ENCODE data around the gene RAD1.
"Not testable (repeated sequence)": the region's sequence is repeated elsewhere in the genome, so short reads cannot be mapped to it uniquely, and the experiment has no call there.

Gene RAD1, protein sequence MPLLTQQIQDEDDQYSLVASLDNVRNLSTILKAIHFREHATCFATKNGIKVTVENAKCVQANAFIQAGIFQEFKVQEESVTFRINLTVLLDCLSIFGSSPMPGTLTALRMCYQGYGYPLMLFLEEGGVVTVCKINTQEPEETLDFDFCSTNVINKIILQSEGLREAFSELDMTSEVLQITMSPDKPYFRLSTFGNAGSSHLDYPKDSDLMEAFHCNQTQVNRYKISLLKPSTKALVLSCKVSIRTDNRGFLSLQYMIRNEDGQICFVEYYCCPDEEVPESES

DNA sequence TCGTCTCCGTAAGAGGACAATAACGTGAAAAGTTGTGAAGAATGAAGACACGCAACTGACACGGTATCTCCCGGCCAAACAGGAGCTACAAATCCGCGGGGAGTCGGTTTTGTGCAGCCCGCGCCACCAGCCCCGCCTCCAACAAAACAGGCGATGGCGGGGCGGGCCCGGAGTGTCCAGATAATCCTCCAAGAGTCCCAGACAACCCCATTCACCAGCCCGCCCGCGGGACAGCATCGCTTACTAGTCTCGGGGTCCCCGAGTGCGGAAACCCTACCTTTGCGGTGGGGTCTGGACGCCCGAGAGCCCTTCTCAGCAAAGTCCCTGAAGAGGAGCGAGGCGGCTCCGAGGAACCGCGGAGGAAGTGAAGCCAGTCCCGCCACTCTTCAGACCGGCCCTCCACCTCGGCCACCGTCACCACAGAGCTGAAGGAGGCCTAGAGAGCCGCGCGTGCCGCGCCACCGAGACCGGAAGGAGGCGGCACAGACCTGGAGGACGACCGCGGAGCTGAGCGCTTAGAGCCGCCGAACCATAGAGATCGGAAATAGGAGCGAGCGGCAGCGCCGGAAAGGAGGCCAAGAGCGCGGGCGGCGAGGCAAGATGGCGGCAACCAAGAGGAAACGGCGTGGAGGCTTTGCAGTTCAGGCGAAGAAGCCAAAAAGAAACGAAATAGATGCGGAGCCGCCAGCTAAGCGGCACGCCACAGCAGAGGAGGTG lies at the start of gene RAD1, which contains the start of gene BRIX1:
RAD1 (minus strand) TSS at position 366 of the 717 bp plus-strand sequence. CDS start 612 bp downstream, outside the sequence.
BRIX1 (plus strand) TSS at position 573 of the 717 bp plus-strand sequence; CDS start at position 601, 28 bp downstream.
- DNase-seq (ENCODE audit: low read depth in 2 of 2), result peak; percentile 83 to 85

DNA sequence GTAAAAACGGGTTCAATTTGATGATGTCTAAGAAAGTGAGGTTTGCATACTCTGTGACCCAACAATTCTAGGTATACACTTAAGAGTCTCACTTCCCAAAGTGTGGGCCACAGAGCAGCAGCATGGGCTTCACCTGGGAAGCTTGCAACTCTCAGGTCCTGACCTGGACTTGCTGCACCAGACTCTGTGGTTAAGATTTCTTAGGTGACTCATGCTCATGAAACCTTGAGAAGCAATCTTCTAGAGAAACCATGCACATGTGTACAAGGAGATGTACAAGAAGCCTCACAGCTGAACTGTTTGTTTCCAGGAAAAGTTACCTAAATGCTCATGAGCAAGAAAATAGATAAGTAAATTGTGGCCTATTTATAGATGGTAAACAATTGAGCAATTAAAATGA lies 44.0 kb upstream of the RAD1 start:
- DNase-seq (ENCODE audit: low read depth in 2 of 2), result no peak

DNA sequence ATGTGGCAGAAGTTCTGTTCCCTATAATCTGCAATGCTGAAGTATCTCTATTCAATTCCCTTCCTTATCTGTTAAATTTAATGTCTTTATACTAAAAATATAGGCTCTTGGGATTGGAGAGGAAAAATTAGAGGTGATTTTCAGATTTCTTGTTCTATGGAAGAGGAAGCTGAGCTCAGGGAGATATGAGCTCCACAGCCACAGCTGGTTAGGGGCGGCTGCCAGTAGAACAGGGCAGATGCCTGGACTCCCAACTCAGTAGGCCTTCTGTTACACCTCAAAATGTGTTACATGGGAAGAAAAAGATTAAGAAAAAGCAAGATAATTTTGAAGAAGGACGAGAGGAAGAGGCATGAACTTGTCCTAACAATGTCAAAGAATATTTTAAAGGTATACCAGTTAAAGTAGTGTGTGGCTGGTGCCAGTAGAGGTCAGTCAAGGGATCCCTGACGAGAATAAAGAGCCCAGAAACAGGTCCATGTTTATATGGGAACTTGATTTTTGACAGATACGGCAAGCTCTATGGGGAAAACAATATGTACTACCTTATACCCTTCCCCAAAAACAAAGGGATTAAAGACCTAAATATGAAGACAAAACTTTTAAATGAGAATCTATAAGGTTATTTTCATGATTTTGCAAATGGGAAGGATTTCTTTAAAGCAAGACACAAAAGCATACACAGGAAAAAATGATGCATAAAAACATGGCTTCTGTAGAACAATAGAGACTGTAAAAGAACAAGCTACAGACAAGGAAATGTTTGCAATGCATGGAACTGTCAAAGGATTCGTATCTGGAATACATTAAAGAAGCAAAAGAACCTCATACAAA lies 42.8 kb upstream of the RAD1 start:
- DNase-seq (ENCODE audit: low read depth in 2 of 2), result no peak

DNA sequence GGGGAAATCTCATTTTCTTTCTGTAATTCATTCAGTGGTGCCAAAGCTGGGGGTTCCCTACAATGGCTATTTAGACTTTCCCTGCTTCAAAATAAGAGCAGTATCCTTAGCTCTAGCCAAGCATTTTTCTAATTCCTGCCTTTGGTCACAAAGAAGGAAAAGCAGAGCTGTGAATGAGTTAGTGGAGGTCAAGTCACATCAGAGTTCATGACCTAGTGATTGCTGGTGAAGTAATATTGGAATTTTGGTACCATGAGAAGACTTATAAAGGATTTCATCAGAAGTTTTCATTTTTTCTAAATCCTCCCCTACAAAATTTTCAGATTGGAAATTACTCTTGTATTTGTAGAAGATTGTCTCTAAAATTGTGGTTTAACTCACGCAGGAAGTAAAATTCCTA lies 42.0 kb upstream of the RAD1 start:
- DNase-seq (ENCODE audit: low read depth in 2 of 2), result no peak

DNA sequence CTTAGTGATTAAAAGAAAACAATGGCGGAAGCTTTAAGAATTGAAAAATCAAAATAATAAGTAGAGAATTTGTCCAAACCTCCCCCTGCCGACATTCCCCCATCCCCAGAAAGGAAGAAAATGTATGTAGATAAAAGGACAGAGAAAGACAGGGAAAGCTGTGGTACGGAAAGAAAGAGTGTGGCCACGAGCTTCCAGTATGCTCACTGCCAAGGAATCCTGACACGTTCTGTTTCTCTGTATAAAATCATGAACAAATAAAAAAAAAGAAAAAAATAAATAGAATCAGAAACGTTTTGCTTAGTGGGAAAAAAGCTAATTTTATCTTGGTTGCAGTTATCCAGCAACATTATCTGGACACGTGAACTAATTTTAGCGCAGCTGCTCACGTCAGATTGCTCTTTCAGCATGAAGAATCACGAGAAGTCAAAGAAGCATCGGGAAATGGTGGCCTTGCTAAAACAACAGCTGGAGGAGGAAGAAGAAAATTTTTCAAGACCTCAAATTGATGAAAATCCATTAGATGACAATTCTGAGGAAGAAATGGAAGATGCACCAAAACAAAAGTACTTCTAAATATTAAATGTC lies 29.2 kb upstream of the RAD1 start:
- no peak for DNase-seq (ENCODE audit: low read depth in 2 of 2)

DNA sequence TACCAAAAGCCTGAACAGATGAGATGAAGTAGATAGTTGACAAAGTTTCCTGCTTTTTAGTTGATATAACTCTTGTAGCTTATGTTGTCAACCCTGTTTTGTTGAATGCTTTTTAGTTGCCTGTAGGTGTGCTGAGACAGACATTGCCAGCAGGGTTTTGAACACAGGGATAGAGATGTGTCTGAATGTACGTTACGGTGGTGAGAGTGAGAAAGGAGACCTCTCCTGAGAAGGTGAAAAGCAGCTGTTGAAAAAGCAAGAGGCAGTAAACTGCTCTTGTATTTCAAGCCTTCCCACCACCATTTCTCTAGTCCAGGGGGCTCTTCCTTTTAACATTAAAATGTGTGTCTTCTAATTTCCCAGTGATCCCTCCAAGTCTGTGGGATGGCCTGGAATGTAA lies 28.7 kb upstream of the RAD1 start:
- DNase-seq (ENCODE audit: low read depth in 2 of 2), result no peak

DNA sequence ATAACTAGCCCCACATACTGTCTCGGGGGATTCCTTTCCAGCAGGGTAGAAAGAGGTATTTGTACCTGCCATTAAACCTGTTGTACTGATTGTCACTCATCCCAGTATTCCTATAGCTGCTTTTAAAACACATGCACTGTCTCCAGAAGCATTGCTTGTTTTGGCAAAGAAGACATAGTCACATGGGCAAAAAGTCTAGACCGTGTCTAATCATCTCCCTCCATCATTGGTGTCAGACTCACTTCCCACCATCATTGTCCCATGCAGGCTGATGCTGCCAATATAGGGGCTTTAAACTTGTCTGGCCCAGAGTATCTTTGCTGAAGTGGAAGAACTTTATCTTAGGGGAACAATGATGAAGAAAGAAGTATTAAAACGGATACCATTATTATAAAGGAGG lies 26.6 kb upstream of the RAD1 start:
- DNase-seq (ENCODE audit: low read depth in 2 of 2), result no peak

DNA sequence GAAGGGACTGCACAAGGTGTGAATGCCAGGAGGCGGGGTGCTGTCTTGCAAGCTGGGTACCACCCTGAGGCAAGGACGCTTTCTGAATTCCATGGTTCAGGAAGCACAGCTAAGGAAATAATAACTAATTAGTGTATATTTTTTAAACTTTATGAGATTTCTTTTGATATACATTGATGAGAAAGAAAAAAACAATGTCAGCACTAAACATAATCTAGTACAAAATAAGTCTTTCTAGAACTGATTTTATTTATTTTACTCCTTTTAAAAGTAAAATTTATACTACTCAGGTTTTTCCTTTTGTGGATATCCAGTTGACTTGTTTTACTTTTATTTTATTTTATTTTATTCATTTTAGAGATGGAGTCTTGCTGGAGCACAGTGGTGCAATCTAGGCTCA lies 17.6 kb upstream of the RAD1 start:
- DNase-seq (ENCODE audit: low read depth in 2 of 2), result no peak

DNA sequence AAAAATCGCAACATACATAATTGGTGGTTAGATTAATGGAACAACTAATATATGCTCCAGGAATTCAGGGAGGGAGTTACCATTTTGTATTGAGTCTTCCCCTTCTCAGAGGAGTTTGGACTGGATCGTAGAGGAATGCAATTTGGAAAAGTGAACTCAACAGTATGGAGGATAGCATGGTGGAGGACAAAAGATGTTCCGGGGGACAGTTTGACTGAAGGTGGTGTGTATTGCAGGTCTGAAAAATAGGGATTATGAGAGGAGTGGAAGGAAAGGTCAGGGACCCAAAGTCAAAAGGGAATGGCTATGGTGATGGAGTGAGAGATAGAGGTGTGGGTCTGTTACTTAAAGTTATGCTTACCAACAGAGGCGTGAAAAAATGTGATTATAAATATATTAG lies 15.6 kb upstream of the RAD1 start:
- DNase-seq (ENCODE audit: low read depth in 2 of 2), result no peak

DNA sequence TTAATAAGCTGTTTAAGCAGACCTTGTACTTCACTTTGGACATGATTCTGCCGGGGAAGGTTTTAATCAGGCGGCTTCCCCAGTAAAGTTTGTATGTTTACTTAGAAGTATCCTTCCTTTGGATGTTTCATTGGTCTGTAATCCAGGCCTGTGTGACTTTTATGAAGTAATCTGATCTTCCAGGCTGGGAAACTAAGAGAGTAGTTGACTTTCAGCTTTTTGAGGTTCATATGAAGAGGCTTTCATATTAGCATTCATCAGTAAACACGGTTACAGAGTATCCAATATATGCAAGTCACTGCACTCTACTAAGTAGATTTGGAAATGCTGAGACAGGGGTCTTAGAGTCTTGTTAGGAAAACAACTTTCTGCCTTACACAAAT lies 15.1 kb upstream of the RAD1 start:
- DNase-seq (ENCODE audit: low read depth in 2 of 2), result no peak

DNA sequence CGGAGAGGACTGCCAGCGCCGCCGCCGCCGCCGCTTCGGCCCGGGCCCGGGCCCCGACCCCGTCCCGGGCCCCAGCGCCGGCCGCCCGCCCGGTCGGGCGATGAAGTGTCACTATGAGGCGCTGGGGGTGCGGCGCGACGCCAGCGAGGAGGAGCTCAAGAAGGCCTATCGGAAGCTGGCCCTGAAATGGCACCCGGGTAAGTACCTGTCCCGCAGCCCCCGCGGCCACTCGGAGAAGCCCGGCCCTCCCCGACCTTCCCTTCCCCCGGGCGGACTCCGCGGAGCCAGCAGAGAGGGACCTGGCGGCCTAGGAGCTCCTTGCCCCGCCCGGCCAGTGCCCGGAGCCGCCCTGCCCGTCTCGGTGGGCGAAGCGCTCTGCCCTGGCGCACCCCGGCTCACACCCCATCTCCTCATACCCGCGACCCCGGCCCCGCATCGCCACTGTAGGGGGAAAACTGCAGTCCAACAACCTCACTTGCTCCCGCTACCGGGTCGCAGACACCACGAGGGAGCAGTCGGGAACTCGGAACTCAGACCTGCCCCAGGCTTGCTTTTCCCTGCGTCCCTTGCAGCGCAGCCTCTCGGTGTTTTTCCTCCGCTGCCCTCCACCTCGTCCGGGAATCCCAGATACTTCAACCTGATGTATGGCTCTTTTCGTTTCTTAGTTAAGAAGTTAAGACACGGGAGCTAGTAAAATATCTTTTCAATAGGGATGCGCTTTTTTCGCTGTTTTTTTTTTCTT lies 14.6 kb upstream of the RAD1 start:
- DNase-seq (ENCODE audit: low read depth in 2 of 2), result peak; percentile 52 to 55

DNA sequence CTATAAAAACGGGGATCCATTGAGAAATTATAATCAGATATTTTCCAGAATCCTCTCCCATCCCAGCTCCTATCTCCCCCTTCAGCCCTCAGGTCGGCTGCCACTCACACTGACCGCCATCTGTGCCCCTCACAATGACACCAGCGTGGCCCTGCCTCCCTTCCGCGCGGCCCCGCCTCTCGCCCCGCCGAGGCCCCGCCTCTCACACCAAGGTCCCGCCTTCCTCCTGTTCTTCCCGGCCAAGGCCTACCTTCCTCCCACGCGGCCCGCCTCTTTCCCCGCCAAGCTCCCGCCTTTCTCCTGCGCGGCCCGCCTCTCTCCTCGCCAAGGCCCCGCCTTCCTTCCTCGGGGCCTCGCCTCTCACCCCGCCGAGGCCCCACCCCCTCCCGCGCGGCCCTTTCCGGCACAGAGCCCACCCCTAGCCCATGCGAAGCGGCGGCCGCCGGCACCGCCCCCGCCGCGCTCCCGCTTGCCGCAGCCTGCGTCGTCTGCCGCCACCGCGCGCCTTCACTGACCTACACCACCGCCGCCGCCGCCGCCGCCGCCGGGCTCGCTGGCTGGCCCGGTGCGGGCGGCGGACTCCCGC lies 13.9 kb upstream of the RAD1 start, which contains the start of gene DNAJC21:
DNAJC21 (plus strand) TSS at position 426 of the 586 bp plus-strand sequence. CDS start 261 bp downstream, outside the sequence.
- DNase-seq (ENCODE audit: low read depth in 2 of 2), result peak; percentile 92 to 96

DNA sequence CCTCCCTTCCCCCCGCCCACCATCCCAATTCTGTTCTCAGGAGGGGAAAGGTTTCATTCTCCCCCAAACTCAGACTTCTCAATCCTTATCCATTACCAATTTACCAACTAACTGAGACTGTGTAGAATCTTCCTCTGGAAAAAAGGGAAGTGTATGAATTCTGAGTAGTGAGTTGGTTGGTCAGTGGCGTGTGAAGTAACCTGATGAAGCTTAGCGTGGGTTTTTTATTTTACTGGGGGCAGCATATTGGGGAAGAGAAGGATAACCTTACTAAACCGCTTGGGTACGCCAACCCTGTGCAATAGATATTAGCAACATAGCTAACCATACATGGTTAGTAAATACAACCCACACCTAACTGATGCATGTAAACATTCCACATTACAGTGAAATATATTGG lies 13.0 kb upstream of the RAD1 start:
- DNase-seq (ENCODE audit: low read depth in 2 of 2), result no peak

DNA sequence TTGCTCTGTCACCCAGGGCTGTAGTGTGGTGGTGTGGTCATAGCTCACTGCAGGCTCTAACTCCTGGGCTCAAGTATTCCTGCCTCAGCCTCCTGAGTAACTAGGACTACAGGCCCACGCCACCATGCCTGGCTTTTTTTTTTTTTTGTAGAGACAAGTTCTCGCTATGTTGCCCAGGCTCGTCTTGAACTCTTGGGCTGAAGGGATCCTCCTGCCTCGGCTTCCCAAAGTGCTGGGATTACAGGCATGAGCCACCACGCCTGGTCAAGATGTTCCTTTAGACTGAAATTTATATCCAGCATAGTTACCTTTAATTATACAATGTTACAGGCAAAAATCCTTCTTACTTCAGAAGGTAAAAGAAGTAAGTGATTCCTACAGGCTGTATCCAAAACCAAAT lies 12.5 kb upstream of the RAD1 start:
- DNase-seq (ENCODE audit: low read depth in 2 of 2), result no peak

DNA sequence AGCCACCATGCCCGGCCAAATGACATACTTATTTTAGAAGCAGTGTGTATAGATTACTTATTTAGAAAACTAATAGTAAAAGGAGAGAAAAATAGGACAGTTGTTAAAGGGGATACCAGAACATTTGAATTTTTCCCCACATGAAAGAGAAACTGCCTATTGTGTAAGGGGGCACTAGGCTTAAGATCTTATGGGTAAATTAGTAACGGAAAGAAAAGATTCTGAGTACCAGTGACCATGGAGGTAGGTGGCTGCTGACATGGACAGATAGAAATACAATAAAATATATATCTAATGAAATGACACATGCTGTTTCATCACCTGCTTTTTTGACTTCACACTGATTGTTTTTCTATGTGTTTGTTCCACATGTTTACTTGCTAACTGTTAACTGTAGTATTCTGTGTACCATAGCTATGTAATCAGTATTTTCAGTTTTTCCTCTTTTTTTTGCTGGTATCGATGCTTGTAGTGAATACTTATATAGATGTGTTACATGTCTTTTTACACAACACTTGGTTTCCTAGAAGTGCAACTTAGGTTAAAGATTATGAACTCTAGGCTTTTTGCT lies 11.1 kb upstream of the RAD1 start:
- DNase-seq (ENCODE audit: low read depth in 2 of 2), result no peak

DNA sequence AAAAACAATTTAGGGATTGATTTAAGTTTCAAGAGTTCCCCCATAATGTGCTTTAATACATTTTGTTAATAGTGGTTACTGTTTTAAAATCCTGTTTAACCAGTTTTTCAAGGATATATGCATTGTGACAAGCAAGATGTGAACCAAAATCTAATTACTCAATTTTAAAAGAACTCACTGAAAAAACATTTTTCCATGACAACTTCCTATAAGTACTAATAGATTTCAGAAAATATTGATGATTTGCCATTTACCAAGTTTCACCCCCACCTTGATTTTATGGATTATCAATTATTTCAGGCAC lies 9.1 kb upstream of the RAD1 start:
- no peak for DNase-seq (ENCODE audit: low read depth in 2 of 2)

DNA sequence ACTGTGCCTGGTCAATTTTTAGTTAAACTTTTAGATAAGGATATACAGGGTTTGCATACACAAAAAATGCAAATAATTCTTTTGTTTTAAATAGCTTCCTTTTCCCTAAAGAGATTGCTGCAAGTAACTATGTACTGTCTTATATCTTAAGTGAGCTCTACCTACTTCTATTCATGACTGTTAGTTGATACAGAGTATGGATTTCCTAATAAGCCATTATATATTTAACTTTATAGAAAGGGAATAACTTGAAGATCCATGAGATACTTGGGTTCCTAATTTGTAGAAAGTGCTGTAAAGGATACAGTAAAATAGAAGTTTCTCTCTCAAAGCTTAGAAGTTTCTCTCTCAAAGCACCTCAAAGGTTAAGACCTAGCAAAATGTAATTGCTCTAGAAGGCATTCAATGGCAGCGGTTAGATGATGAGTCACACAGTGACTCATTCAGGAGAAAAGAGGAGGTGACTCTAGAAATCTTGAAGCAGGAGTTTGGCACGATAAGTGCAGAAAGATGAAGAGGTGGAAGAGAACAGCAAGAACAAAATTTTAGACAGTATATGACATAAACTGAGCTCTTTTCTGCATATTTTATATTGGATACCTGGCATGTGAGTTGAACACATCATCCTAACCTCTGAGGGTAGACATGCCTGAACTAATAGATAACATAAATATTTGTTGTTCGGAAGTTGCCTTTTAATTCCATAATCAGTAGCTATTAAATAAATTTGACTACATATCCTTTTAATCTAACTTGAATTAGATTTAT lies 8.6 kb upstream of the RAD1 start:
- no peak for DNase-seq (ENCODE audit: low read depth in 2 of 2)

DNA sequence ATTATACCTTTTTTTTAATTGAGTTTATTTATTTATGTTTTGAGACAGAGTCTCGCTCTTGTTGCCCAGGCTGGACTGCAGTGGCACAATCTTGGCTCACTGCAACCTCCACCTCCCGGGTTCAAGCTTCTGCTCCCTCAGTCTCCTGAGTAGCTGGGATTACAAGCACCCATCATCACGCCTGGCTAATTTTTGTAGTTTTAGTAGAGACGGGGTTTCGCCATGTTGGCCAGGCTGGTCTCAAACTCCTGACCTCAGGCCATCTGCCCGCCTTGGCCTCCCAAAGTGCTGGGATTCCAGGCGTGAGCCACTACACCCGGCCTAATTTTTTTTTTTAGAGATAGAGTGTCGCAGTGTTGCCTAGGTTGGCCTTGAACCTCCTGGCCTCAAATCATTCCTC lies 8.0 kb upstream of the RAD1 start:
- not testable (repeated sequence) for DNase-seq (ENCODE audit: low read depth in 2 of 2)

DNA sequence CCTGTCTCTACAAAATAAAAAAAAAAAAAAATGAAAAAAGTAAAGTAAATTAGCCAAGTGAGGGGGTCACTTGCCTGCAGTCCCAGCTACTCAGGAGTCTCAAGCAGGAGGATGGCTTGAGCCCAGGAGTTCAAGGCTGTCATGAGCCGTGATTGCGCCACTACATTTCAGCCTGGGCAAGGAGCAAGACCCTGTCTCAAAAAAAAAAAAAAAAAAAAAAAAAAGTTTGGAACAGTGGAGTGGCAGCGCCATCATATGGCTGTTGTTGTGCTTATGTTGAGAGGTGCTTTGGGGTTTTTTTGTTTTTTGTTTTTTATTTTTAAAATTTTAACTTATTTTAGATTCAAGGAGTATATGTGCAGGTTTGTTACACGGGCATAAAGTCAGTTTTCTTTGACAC lies 3.8 kb upstream of the RAD1 start:
- no peak for DNase-seq (ENCODE audit: low read depth in 2 of 2)

DNA sequence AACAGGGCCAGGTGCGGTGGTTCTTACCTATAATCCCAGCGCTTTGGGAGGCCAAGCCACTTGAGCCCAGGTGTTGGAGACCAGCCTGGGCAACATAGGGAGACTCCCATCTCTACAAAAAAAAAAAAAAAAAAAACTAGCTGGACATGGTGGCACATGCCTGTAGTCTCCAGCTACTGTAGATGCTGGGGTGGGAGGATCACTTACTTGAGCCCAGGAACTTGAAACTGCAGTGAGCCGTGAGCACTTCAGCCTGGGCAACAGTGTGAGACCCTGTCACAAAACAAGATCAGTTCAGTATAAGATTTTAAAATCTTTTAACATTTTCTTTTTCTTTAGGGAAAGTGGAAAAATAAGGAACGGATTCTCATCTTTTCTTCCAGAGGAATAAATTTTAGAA lies 2.7 kb upstream of the RAD1 start:
- DNase-seq (ENCODE audit: low read depth in 2 of 2), result no peak
